HFFc6 (cell line): ENCODE measurements around the gene YBX2. TPM values are rescaled to one million over a fixed set of nuclear protein-coding genes. Genes with fewer than 3 reads are reported as not detected.

Source experiments
- DNase-seq: peaks from one replicate; pipeline ENCODE4 v3.0.0-alpha.2; 2018
- H3K27ac Mint-ChIP-seq: 2 replicates; pipeline ENCODE4 v1.8.0; 2020; ENCODE audit warnings: mild to moderate bottlenecking, mixed read lengths
- H3K27me3 Mint-ChIP-seq: 2 replicates; pipeline ENCODE4 v1.8.0; 2021; ENCODE audit warnings: mild to moderate bottlenecking, moderate library complexity, mixed read lengths; ENCODE audit not compliant: insufficient read depth
- H3K36me3 Mint-ChIP-seq: 2 replicates; pipeline ENCODE4 v1.8.0; 2021; ENCODE audit warnings: low read depth, mixed read lengths
- H3K4me1 Mint-ChIP-seq: 2 replicates; pipeline ENCODE4 v1.8.0; 2020; ENCODE audit warnings: low read depth, mixed read lengths
- H3K4me3 Mint-ChIP-seq: 2 replicates; pipeline ENCODE4 v1.8.0; 2020; ENCODE audit warnings: mild to moderate bottlenecking, moderate library complexity, mixed read lengths
- H3K9me3 Mint-ChIP-seq: 2 replicates; pipeline ENCODE4 v1.8.0; 2020; ENCODE audit warnings: mild to moderate bottlenecking, mixed read lengths
- CTCF ChIP-seq: fragments of 200-600 bp; sonication (generic); IDR thresholded peaks from 2 replicates; pipeline ENCODE4 v1.5.0; 2021; ENCODE audit warnings: antibody characterized with exemption, mild to moderate bottlenecking
- total RNA-seq, 6 experiments: library from RNA; stranded (reverse); fragmentation: NEBNext Ultra II Directional; extraction: Animal tissue kit (Norgen Biotek cat#: 25700); gene quantifications; 2 replicates in 1 of 6; 3 replicates in 5 of 6; pipeline ENCODE4 v1.2.3, GENCODE V29; 2021

Gene YBX2
- total RNA-seq, 6 experiments from 2014 or later, result not detected

GRCh38 chr17:7325031-7325528 is 30.6 kb upstream of the YBX2 start:
- no peak for TF ChIP-seq CTCF

GRCh38 chr17:7324438-7324779 is 30.0 kb upstream of the YBX2 start:
- H3K27me3 Mint-ChIP-seq, result no peaks in the 10 kb centered on the region
- DNase-seq, result no peak
- no peaks in the 10 kb centered on the region for H3K9me3 Mint-ChIP-seq
- peak; percentile 60 for TF ChIP-seq CTCF
- H3K4me1 Mint-ChIP-seq, result peaks cover 15% of the 10 kb centered on the region
- no peak overlapping the region for H3K4me3 Mint-ChIP-seq
- H3K36me3 Mint-ChIP-seq, result peaks cover 9% of the 10 kb centered on the region
- no peak overlapping the region for H3K27ac Mint-ChIP-seq

More at GRCh38 chr17:7325031-7325528, 30.6 kb upstream of the YBX2 start:
- H3K27ac Mint-ChIP-seq, result no peak overlapping the region
- H3K27me3 Mint-ChIP-seq, result no peaks in the 10 kb centered on the region
- no peak for DNase-seq
- no peaks in the 10 kb centered on the region for H3K9me3 Mint-ChIP-seq
- peaks cover 15% of the 10 kb centered on the region for H3K4me1 Mint-ChIP-seq
- H3K36me3 Mint-ChIP-seq, result peaks cover 9% of the 10 kb centered on the region
- H3K4me3 Mint-ChIP-seq, result no peak overlapping the region

DNA sequence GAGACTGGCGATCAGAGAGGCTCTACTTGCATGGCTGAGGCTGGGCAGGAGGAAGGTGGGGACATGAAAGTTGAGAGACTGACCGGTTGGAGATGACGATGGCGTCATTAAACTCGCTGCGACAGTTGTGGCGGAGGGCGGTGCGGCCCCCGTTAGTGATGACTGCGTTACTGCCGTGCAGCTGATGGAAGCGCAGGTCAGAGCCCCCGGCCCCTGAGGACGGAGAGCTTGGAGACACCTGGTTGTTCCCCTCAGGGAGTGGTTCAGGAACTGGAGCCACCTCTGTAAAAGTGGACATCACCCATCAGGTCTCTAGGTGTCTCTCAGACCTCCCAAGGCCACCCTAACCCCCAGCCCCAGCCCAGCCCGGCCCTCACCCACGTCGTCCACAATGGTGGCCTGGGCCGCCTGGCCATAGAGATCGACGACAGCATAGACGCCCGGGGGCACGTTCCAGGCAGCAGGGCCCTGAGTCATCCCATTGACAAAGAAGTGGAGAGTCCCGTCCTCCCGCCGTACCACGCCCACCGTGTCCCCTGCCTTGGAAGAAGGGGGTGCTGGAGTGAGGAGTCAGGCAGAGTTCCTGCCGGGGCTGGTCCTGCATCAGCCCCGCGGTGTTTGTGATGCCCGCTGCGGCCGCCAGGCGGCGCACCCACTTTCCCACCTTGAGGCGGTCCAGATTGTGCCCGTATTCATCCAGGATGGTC is 29.4 kb upstream of the YBX2 start:
- peak; percentile 93 for TF ChIP-seq CTCF
- H3K9me3 Mint-ChIP-seq, result no peaks in the 10 kb centered on the region
- H3K36me3 Mint-ChIP-seq, result peaks cover 9% of the 10 kb centered on the region
- H3K4me3 Mint-ChIP-seq, result no peak overlapping the region
- H3K27ac Mint-ChIP-seq, result no peak overlapping the region
- H3K27me3 Mint-ChIP-seq, result no peaks in the 10 kb centered on the region
- DNase-seq, result peak; percentile 21
- H3K4me1 Mint-ChIP-seq, result peaks cover 13% of the 10 kb centered on the region

DNA sequence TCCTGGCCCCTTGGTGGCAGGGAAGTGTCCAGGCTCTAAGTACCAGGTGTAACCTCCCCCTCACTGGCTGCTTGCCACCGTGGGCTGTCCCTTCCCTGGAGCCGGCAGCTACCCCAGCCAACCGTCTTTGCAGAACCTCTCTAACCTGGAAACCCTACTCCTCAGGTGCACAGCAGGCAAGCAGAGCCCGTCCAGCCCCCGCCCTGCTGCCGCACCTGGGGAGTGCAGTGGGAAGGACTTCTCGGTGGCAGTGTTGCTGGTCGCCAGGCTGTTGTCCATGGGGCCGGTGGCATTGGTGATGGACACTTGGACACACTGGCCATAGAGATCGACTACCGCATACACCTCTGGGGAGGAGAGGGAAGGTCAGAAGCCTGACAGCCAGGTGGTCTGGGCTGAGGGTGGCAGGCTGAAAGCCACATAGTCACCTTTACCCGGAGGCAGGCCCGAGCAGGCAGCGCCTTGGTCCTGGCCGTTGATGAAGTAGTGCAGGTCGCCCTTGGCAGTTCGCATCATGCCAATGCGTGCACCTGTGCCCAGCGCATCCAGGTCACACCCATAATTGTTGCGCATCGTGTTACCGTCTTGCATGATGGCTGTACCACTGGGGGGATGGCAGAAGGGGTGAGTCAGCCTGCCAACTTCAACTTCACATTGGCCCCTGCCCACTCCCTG is 28.2 kb upstream of the YBX2 start:
- DNase-seq, result no peak
- TF ChIP-seq CTCF, result no peak
- Mint-ChIP-seq H3K36me3 (peaks cover 9% of the 10 kb centered on the region), H3K4me3 (no peak overlapping the region), H3K27me3 (no peaks in the 10 kb centered on the region), H3K4me1 (peaks cover 1% of the 10 kb centered on the region), H3K9me3 (no peaks in the 10 kb centered on the region), H3K27ac (no peak overlapping the region)

- peaks cover 1% of the 10 kb centered on the region; the same call in 1 of the 2 replicates for H3K27me3 Mint-ChIP-seq
- no peaks in the 10 kb centered on the region for H3K9me3 Mint-ChIP-seq
- no peak for DNase-seq
- H3K36me3 Mint-ChIP-seq, result peaks cover 11% of the 10 kb centered on the region
- peaks cover 1% of the 10 kb centered on the region; the same call in 1 of the 2 replicates for H3K4me1 Mint-ChIP-seq
- no peak overlapping the region for H3K4me3 Mint-ChIP-seq
- no peak overlapping the region for H3K27ac Mint-ChIP-seq
- TF ChIP-seq CTCF, result no peak
Measured at GRCh38 chr17:7321466-7321865, 27.0 kb upstream of the YBX2 start.
